Endodermal cell (in vitro differentiated cells): ENCODE data around the gene TMC4. TPM values are rescaled to one million over a fixed set of nuclear protein-coding genes. Genes with fewer than 3 reads are reported as not detected.

Source experiments
- DNase-seq: peaks from one replicate; pipeline ENCODE4 v3.0.0-alpha.2; 2017
- H3K27ac ChIP-seq: 2 replicates; pipeline ENCODE4 v1.5.1; 2013; ENCODE audit warnings: mild to moderate bottlenecking, low read depth, low read length, moderate library complexity
- H3K27me3 ChIP-seq: 2 replicates; pipeline ENCODE4 v1.6.1; 2013; ENCODE audit warnings: mild to moderate bottlenecking, low read length, moderate library complexity; ENCODE audit not compliant: insufficient read depth, control insufficient read depth, poor library complexity, severe bottlenecking
- H3K36me3 ChIP-seq: 2 replicates; pipeline ENCODE4 v1.7.0; 2013; ENCODE audit warnings: mild to moderate bottlenecking, low read length, moderate library complexity; ENCODE audit not compliant: control insufficient read depth, insufficient read depth
- H3K4me1 ChIP-seq: one replicate; pipeline ENCODE4 v1.7.0; 2013; ENCODE audit warnings: low read length; ENCODE audit not compliant: control insufficient read depth, insufficient read depth
- H3K4me3 ChIP-seq: 2 replicates; pipeline ENCODE4 v1.5.1; 2013; ENCODE audit warnings: mild to moderate bottlenecking, low read length, moderate library complexity
- H3K9ac ChIP-seq: 2 replicates; pipeline ENCODE4 v1.6.1; 2013; ENCODE audit warnings: mild to moderate bottlenecking, low read length, moderate library complexity; ENCODE audit not compliant: poor library complexity, severe bottlenecking; ENCODE audit errors: extremely low read depth
- H3K9me3 ChIP-seq: 2 replicates; pipeline ENCODE4 v1.6.1; 2013; ENCODE audit warnings: mild to moderate bottlenecking, low read length, moderate library complexity; ENCODE audit not compliant: control insufficient read depth
- H3K27ac Mint-ChIP-seq: 2 replicates; pipeline ENCODE4 v1.8.0; 2020; ENCODE audit warnings: mixed read lengths
- H3K27me3 Mint-ChIP-seq: 2 replicates; pipeline ENCODE4 v1.8.0; 2021; ENCODE audit warnings: mild to moderate bottlenecking, mixed read lengths; ENCODE audit not compliant: insufficient read depth
- H3K36me3 Mint-ChIP-seq: 2 replicates; pipeline ENCODE4 v1.8.0; 2020; ENCODE audit warnings: low read depth, mixed read lengths
- H3K4me1 Mint-ChIP-seq: 2 replicates; pipeline ENCODE4 v1.8.0; 2020; ENCODE audit warnings: mixed read lengths
- H3K4me3 Mint-ChIP-seq: 2 replicates; pipeline ENCODE4 v1.8.0; 2020; ENCODE audit warnings: mild to moderate bottlenecking, moderate library complexity, mixed read lengths
- H3K9me3 Mint-ChIP-seq: 2 replicates; pipeline ENCODE4 v1.8.0; 2020; ENCODE audit warnings: mild to moderate bottlenecking, mixed read lengths
- WGBS, 2 experiments: methylation state at CpG; one replicate each; pipeline versions ENCODE4 v1.1.5 to v1.1.7; 2013; ENCODE audit warnings: missing lambda C conversion rate in 2 of 2, mixed read lengths in 1 of 2; ENCODE audit not compliant: insufficient coverage in 1 of 2, insufficient read length in 1 of 2; 5-methylcytosine and 5-hydroxymethylcytosine counted together
- total RNA-seq, 2 donors: library from RNA; stranded (reverse); fragmentation: NEBNext Ultra II Directional in 1 of 2; extraction: Animal tissue kit (Norgen Biotek cat#: 25700) in 1 of 2; gene quantifications; 2 replicates in 1 of 2; 3 replicates in 1 of 2; pipeline ENCODE4 v1.2.1, GENCODE V29; 2021
- TF ChIP-seq, protein P1 (sequence below): fragments of 200-600 bp; sonication (generic); conservative IDR thresholded peaks from 2 replicates; pipeline ENCODE4 v1.5.0; 2021; ENCODE audit warnings: antibody characterized with exemption, mild to moderate bottlenecking

Gene TMC4
- total RNA-seq, 2 donors from 2014 or later, result 32.7 to 46.6 TPM

- H3K36me3 ChIP-seq, result peaks cover 53% of the 10 kb centered on the region
- Mint-ChIP-seq H3K27ac (no peak overlapping the region), H3K4me3 (no peak overlapping the region), H3K36me3 (peaks cover 65% of the 10 kb centered on the region), H3K27me3 (no peaks in the 10 kb centered on the region), H3K9me3 (no peaks in the 10 kb centered on the region), H3K4me1 (no peaks in the 10 kb centered on the region)
- H3K9ac ChIP-seq, result no peak overlapping the region
- TF ChIP-seq, protein P1, sequence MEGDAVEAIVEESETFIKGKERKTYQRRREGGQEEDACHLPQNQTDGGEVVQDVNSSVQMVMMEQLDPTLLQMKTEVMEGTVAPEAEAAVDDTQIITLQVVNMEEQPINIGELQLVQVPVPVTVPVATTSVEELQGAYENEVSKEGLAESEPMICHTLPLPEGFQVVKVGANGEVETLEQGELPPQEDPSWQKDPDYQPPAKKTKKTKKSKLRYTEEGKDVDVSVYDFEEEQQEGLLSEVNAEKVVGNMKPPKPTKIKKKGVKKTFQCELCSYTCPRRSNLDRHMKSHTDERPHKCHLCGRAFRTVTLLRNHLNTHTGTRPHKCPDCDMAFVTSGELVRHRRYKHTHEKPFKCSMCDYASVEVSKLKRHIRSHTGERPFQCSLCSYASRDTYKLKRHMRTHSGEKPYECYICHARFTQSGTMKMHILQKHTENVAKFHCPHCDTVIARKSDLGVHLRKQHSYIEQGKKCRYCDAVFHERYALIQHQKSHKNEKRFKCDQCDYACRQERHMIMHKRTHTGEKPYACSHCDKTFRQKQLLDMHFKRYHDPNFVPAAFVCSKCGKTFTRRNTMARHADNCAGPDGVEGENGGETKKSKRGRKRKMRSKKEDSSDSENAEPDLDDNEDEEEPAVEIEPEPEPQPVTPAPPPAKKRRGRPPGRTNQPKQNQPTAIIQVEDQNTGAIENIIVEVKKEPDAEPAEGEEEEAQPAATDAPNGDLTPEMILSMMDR, result no peak
- H3K4me3 ChIP-seq, result no peak overlapping the region
- no peaks in the 10 kb centered on the region for H3K27me3 ChIP-seq
- DNase-seq, result no peak
- 93% methylated on average over 24 to 44 of the region's 44 CpGs for WGBS, 2 experiments
- no peaks in the 10 kb centered on the region for H3K4me1 ChIP-seq
- H3K27ac ChIP-seq, result no peak overlapping the region
- H3K9me3 ChIP-seq, result no peaks in the 10 kb centered on the region
Measured at GRCh38 chr19:54127688-54128440, 45.1 kb downstream of the TMC4 start.

DNA sequence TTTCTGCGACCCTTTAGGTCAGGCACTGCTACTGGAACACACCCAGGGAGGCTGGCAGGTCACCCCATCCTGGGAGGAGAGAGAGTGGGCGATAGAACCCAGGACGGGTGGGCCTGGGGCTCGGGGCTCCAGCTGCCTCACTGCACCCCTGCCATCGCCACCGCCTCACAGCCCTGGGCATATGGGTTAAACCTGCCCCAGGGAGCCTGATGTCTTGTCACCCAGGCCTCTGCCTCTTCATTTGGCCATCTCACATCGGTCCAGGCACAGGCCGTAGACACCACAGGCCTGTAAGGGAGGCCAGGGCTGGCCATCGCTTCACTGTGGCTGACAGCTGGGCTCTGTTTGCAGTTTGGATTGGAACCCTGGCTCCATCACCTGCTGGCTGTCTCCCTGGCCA is 47.2 kb downstream of the TMC4 start:
- Mint-ChIP-seq H3K9me3 (no peaks in the 10 kb centered on the region), H3K4me3 (no peak overlapping the region), H3K4me1 (no peaks in the 10 kb centered on the region), H3K27ac (no peak overlapping the region), H3K36me3 (peaks cover 65% of the 10 kb centered on the region), H3K27me3 (no peaks in the 10 kb centered on the region)
- Histone ChIP-seq H3K27ac (no peak overlapping the region), H3K27me3 (no peaks in the 10 kb centered on the region), H3K4me3 (no peak overlapping the region), H3K9me3 (no peaks in the 10 kb centered on the region), H3K36me3 (peaks cover 51% of the 10 kb centered on the region), H3K9ac (no peak overlapping the region), H3K4me1 (no peaks in the 10 kb centered on the region)
- TF ChIP-seq, protein P1, result no peak
- no peak for DNase-seq
- 97 to 100% methylated on average over 5 to 9 of the region's 9 CpGs for WGBS, 2 experiments

DNA sequence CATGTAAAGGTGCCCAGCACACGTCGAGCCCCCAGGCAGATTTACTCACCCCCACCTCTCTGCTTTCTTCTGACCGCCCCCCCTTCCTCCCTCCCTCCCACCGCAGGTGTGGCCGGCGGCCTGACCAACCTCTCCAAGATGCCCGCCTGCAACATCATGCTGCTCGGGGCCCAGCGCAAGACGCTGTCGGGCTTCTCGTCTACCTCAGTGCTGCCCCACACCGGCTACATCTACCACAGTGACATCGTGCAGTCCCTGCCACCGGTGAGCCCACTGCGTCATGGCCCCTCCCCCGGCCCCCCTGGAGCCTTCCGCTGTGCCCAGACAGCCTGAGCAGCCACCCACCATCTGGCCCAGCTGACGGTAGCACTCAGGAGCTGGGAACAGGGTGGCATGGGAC is 48.6 kb downstream of the TMC4 start:
- Mint-ChIP-seq H3K4me1 (no peaks in the 10 kb centered on the region), H3K27ac (no peak overlapping the region), H3K27me3 (no peaks in the 10 kb centered on the region), H3K9me3 (no peaks in the 10 kb centered on the region), H3K4me3 (no peak overlapping the region), H3K36me3 (peaks cover 72% of the 10 kb centered on the region)
- TF ChIP-seq, protein P1, result no peak
- H3K9me3 ChIP-seq, result no peaks in the 10 kb centered on the region
- peaks cover 61% of the 10 kb centered on the region for H3K36me3 ChIP-seq
- no peak for DNase-seq
- no peak overlapping the region for H3K27ac ChIP-seq
- WGBS, 2 experiments, result 90 to 91% methylated on average over 8 to 19 of the region's 19 CpGs
- H3K27me3 ChIP-seq, result no peaks in the 10 kb centered on the region
- no peaks in the 10 kb centered on the region for H3K4me1 ChIP-seq
- no peak overlapping the region for H3K9ac ChIP-seq
- no peak overlapping the region for H3K4me3 ChIP-seq
